OCI-LY7 (cell line): ENCODE results near the gene TSPAN10. TPM values are rescaled to one million over a fixed set of nuclear protein-coding genes. Genes with fewer than 3 reads are reported as not detected.

ENCODE experiments used
- BruUV-seq: library from RNA; stranded (reverse); fragments of 400-500 nt; replicated peaks from 2 replicates; lab custom pipeline; 2021; lab: Mats Ljungman, UMichigan
- CTCF ChIA-PET: fragments of 300-600 bp; sonication (Branson Sonifier 250); formaldehyde crosslinking; loops from one replicate; lab custom pipeline; 2022; ENCODE audit warnings: antibody characterized with exemption; ENCODE audit not compliant: unreplicated experiment; lab: Charles Lee
- POLR2A ChIA-PET: fragments of 300-600 bp; sonication (Branson Sonifier 250); formaldehyde crosslinking; loops from one replicate; lab custom pipeline; 2022; ENCODE audit warnings: antibody characterized with exemption; lab: Charles Lee
- DNase-seq: peaks from one replicate; pipeline ENCODE4 v3.0.0-alpha.2; 2015; ENCODE audit warnings: low spot score
- H2AFZ ChIP-seq: fragments of 200-600 bp; sonication (generic), shearing (Covaris generic); 2 replicates; pipeline ENCODE4 v1.6.1; 2014; ENCODE audit warnings: mild to moderate bottlenecking, antibody characterized with exemption, low read length, moderate library complexity
- H3K27ac ChIP-seq: fragments of 200-600 bp; sonication (generic); 2 replicates; pipeline ENCODE4 v1.5.1; 2014; ENCODE audit warnings: mixed run types, low read depth, mild to moderate bottlenecking, moderate library complexity, low read length, inconsistent platforms; ENCODE audit not compliant: poor library complexity, severe bottlenecking
- H3K36me3 ChIP-seq: fragments of 200-600 bp; sonication (generic); 2 replicates; pipeline ENCODE4 v1.6.1; 2014; ENCODE audit warnings: mild to moderate bottlenecking, antibody characterized with exemption, low read length, moderate library complexity, mixed read lengths; ENCODE audit not compliant: insufficient read depth
- H3K4me1 ChIP-seq: fragments of 200-600 bp; sonication (generic); 2 replicates; pipeline ENCODE4 v1.5.1; 2014; ENCODE audit warnings: mild to moderate bottlenecking, low read length; ENCODE audit not compliant: insufficient read depth, poor library complexity, severe bottlenecking
- H3K4me2 ChIP-seq: fragments of 200-600 bp; sonication (generic); 2 replicates; pipeline ENCODE4 v1.6.1; 2014; ENCODE audit warnings: mild to moderate bottlenecking, low read length
- H3K4me3 ChIP-seq: fragments of 200-600 bp; sonication (generic); 2 replicates; pipeline ENCODE4 v1.5.1; 2014; ENCODE audit warnings: mild to moderate bottlenecking, low read depth, low read length; ENCODE audit not compliant: poor library complexity, severe bottlenecking
- H3K79me2 ChIP-seq: fragments of 200-600 bp; sonication (generic); 2 replicates; pipeline ENCODE4 v1.6.1; 2016; ENCODE audit warnings: low read depth, mild to moderate bottlenecking, low read length, moderate library complexity, mixed read lengths; ENCODE audit not compliant: insufficient read depth
- H3K9me2 ChIP-seq: fragments of 200-600 bp; sonication (generic); 2 replicates; pipeline ENCODE4 v1.6.1; 2016; ENCODE audit warnings: mild to moderate bottlenecking, low read length, mixed read lengths; ENCODE audit not compliant: insufficient read depth
- H3K9me3 ChIP-seq: fragments of 200-600 bp; sonication (generic); 2 replicates; pipeline ENCODE4 v1.6.1; 2014; ENCODE audit warnings: mild to moderate bottlenecking, mixed run types, low read length, mixed read lengths
- H4K20me1 ChIP-seq: fragments of 200-600 bp; sonication (generic); 2 replicates; pipeline ENCODE4 v1.6.1; 2014; ENCODE audit warnings: mild to moderate bottlenecking, antibody characterized with exemption, low read length, moderate library complexity, mixed read lengths; ENCODE audit not compliant: insufficient read depth
- EZH2phosphoT487 ChIP-seq: fragments of 200-600 bp; sonication (generic); IDR thresholded peaks from 2 replicates; pipeline ENCODE4 v1.6.1; 2018; ENCODE audit warnings: low read depth, borderline replicate concordance, mild to moderate bottlenecking, mixed run types, antibody characterized with exemption, low read length, moderate library complexity, mixed read lengths
- intact Hi-C: fragments of 100-400 bp; cut with micrococcal nuclease; formaldehyde crosslinking; loops from one replicate; pipeline ENCODE4 v1.10.0; 2022; ENCODE audit not compliant: unreplicated experiment
- total RNA-seq, 2 experiments: library from RNA; depleted of rRNA in 1 of 2; stranded (reverse); fragments of >200 nt in 1 of 2; shearing (Covaris generic) in 1 of 2; gene quantifications; 2 replicates each; pipeline ENCODE4 v1.2.3, GENCODE V29; 2014 to 2022
- TF ChIP-seq, protein P1 (sequence below): fragments of 200-600 bp; sonication (generic); conservative IDR thresholded peaks from 2 replicates; pipeline ENCODE4 v1.5.1; 2014; ENCODE audit warnings: mild to moderate bottlenecking, antibody characterized with exemption, low read length, moderate library complexity, mixed read lengths

The TSPAN10 gene
- total RNA-seq, 2 experiments from 2014 or later = 0.95 to 2.4 TPM

DNA sequence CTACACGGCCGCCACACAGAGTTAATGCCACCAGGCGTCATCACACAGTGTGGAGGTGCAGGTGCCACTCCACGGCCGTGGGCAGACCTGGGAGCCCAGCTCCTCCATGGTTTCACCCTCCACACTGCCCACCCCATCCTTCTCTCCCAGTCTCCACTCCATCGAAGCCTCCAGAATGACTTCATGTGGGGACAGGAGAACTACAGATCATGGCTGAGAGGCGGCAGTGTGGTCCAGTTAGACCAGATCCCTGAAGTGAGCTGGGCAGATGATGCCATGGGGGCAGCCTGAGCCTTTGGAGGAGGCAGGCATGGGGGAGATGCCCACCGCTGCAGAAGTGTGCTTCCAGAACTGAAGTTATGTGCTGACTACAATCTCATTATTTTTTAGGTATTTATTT is 46.9 kb upstream of the TSPAN10 start:
- Histone ChIP-seq H3K27ac (no peak overlapping the region), H3K4me1 (no peaks in the 10 kb centered on the region), H4K20me1 (no peaks in the 10 kb centered on the region), H3K79me2 (no peaks in the 10 kb centered on the region), H3K9me3 (no peaks in the 10 kb centered on the region), H3K4me2 (no peak overlapping the region), H3K9me2 (no peaks in the 10 kb centered on the region), H3K36me3 (peaks cover 93% of the 10 kb centered on the region), H2AFZ (no peak overlapping the region), H3K4me3 (no peak overlapping the region)
- POLR2A ChIA-PET = no interaction called here
- TF ChIP-seq, protein P1, sequence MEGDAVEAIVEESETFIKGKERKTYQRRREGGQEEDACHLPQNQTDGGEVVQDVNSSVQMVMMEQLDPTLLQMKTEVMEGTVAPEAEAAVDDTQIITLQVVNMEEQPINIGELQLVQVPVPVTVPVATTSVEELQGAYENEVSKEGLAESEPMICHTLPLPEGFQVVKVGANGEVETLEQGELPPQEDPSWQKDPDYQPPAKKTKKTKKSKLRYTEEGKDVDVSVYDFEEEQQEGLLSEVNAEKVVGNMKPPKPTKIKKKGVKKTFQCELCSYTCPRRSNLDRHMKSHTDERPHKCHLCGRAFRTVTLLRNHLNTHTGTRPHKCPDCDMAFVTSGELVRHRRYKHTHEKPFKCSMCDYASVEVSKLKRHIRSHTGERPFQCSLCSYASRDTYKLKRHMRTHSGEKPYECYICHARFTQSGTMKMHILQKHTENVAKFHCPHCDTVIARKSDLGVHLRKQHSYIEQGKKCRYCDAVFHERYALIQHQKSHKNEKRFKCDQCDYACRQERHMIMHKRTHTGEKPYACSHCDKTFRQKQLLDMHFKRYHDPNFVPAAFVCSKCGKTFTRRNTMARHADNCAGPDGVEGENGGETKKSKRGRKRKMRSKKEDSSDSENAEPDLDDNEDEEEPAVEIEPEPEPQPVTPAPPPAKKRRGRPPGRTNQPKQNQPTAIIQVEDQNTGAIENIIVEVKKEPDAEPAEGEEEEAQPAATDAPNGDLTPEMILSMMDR = no peak
- TF ChIP-seq EZH2phosphoT487 = no peak
- no peak for DNase-seq
- CTCF ChIA-PET = no interaction called here
- BruUV-seq = no TSS peak
- intact Hi-C loops = loop anchor here (10.0 kb wide), 1 partner anchor 195 kb away; the partner anchor contains the start of gene BAHCC1

DNA sequence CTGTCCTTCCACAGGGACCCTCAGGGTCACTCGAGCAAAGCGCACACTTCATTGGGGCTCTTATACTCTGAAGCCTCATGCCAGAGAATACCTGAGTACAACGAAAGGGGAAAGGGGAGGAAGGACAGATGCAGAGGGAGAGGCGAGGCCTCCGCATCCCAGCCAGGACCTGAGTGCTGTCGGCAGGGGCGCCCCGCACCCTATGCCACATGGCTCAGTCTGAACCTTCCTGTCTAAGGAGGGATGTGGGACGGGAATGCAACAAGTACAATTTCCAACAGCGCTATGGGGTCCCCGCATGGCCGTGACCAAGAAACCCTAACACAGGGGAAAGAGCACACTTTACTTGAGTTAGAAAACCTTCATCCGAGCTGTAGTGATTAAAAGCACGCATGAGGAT is 45.0 kb upstream of the TSPAN10 start:
- BruUV-seq = no TSS peak

More for the DNA sequence above, 45.0 kb upstream of the TSPAN10 start:
- Histone ChIP-seq H2AFZ (no peak overlapping the region), H3K4me3 (no peak overlapping the region), H3K36me3 (peaks cover 91% of the 10 kb centered on the region), H3K27ac (no peak overlapping the region), H3K4me1 (no peaks in the 10 kb centered on the region), H3K4me2 (no peak overlapping the region), H3K9me2 (no peaks in the 10 kb centered on the region), H3K79me2 (no peaks in the 10 kb centered on the region), H4K20me1 (no peaks in the 10 kb centered on the region), H3K9me3 (no peaks in the 10 kb centered on the region)
- CTCF ChIA-PET = no interaction called here
- POLR2A ChIA-PET = no interaction called here
- intact Hi-C loops = loop anchor here (10.0 kb wide), 1 partner anchor 197 kb away; the partner anchor contains the start of gene BAHCC1
- no peak for TF ChIP-seq EZH2phosphoT487
- TF ChIP-seq, protein P1 = no peak
- no peak for DNase-seq
